T-helper 2 cell treated with Interferon-gamma antibody and Interleukin-4, amounts not matched to agents 100 ng/mL and 5 ng/mL, for 36 hours (primary cell): Measurements from ENCODE around the gene C18orf32. TPM values are rescaled to one million over a fixed set of nuclear protein-coding genes. Genes with fewer than 3 reads are reported as not detected.

Source experiments
- intact Hi-C: fragments of 100-400 bp; cut with micrococcal nuclease; formaldehyde crosslinking; loops from one replicate; pipeline ENCODE4 v1.15.1; 2023
- total RNA-seq: library from RNA; stranded (reverse); gene quantifications from 2 replicates; pipeline ENCODE4 v1.2.3, GENCODE V29; 2022

Gene C18orf32
- total RNA-seq, 1 donor from 2014 or later = 18.4 TPM

DNA sequence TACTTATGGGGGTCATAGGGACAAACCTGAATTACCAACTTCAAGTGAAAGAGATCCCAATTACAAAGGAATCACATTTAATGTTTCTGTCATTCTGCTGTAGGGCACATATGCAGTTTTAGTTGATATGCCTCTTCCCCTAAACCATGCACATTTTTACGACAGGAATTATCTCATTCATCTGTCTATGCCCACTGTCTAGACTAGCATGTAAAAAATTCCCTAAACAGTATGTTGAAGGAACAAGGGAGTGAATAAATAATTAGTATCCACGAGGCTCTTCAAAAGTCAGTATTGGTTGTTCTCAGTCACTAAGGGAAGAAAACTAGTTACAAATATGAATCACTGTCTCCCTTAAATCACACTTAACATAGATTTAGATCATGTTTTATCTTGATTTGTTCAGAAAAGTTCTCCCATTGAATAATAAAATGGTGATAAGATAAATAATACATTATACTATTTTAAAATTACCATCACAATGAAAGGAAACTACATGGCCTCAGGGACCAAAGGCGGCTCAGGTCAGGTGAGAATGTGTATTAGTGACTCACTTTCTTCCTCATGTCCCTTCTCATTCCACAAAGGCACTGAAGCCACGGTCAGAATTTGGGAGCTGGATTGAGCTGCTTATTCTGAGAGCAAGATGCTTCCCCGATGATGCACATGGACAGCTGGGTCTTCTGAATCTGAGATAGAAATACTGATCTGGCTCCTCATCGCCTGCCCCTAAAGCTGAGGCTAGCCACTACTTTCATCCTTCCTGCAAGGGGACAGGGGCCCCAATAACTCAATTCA lies 55.7 kb downstream of the C18orf32 start:
- intact Hi-C loops = no loop called here

Other genes with a start within 250 kb of the C18orf32 start
- gene DYM, start 26.6 kb downstream of the C18orf32 start, total RNA-seq = 59.7 and 60.1 TPM in 2 replicates
- 1,497 and 1,531 TPM in 2 replicates for gene RPL17, start 5.2 kb upstream of the C18orf32 start, total RNA-seq
- gene LIPG, start 74.8 kb upstream of the C18orf32 start, total RNA-seq = 0.64 TPM in 1 of 2 replicates, not detected in the other